SKM-1 (cell line): ENCODE measurements around the gene LUC7L2.
A peak's percentile ranks its signal among the peaks of the same experiment; 100 is the strongest.
"Not testable (repeated sequence)": the region's sequence is repeated elsewhere in the genome, so short reads cannot be mapped to it uniquely, and the experiment has no call there.

ENCODE experiments used
- DNase-seq: peaks from one replicate; lab custom pipeline; 2025; ENCODE audit not compliant: unreplicated experiment; lab: John Stamatoyannopoulos, UW

The LUC7L2 gene

GRCh38 chr7:139354729-139355128 is 5.0 kb upstream of the LUC7L2 start:
- DNase-seq, result no peak

- DNase-seq, result peak; percentile 71
Observed at GRCh38 chr7:139355320-139355719, 4.4 kb upstream of the LUC7L2 start.

GRCh38 chr7:139357729-139358506 is 1.8 kb upstream of the LUC7L2 start:
- DNase-seq, result not testable (repeated sequence)

GRCh38 chr7:139358541-139359365 is 941 bp upstream of the LUC7L2 start:
- DNase-seq, result peak; percentile 7

GRCh38 chr7:139360210-139360947 is 685 bp downstream of the LUC7L2 start:
- DNase-seq, result peak; percentile 70

- no peak for DNase-seq
Observed at GRCh38 chr7:139360948-139361307, 1.2 kb downstream of the LUC7L2 start.

GRCh38 chr7:139361523-139361922 is 1.8 kb downstream of the LUC7L2 start:
- no peak for DNase-seq

GRCh38 chr7:139362302-139362701 is 2.6 kb downstream of the LUC7L2 start:
- no peak for DNase-seq

- DNase-seq, result no peak
Observed at GRCh38 chr7:139362981-139363380, 3.3 kb downstream of the LUC7L2 start.

- no peak for DNase-seq
Observed at GRCh38 chr7:139365336-139365735, 5.6 kb downstream of the LUC7L2 start.

- DNase-seq, result no peak
Observed at GRCh38 chr7:139366400-139366799, 6.7 kb downstream of the LUC7L2 start.

GRCh38 chr7:139367438-139368155 is 7.9 kb downstream of the LUC7L2 start:
- no peak for DNase-seq

GRCh38 chr7:139370301-139370942 is 10.7 kb downstream of the LUC7L2 start:
- no peak for DNase-seq

GRCh38 chr7:139370943-139371313 is 11.2 kb downstream of the LUC7L2 start:
- DNase-seq, result no peak

GRCh38 chr7:139374246-139374645 is 14.6 kb downstream of the LUC7L2 start:
- no peak for DNase-seq

GRCh38 chr7:139382439-139382838 is 22.7 kb downstream of the LUC7L2 start:
- no peak for DNase-seq

- DNase-seq, result no peak
Observed at GRCh38 chr7:139384611-139385010, 24.9 kb downstream of the LUC7L2 start.

- DNase-seq, result no peak
Observed at GRCh38 chr7:139387594-139387993, 27.9 kb downstream of the LUC7L2 start.

GRCh38 chr7:139389091-139389490 is 29.4 kb downstream of the LUC7L2 start:
- DNase-seq, result no peak

GRCh38 chr7:139389774-139390173 is 30.1 kb downstream of the LUC7L2 start:
- no peak for DNase-seq
